PC-3 (cell line): Measurements from ENCODE around the gene OR5B21. TPM values are rescaled to one million over a fixed set of nuclear protein-coding genes. Genes with fewer than 3 reads are reported as not detected.

Experiments used
- ATAC-seq: fragments of 200-7000 bp; cut with Tn5 transposase; 2 replicates; pipeline ENCODE4 v1.9.1; 2020; ENCODE audit warnings: mild to moderate bottlenecking, moderate library complexity
- BruUV-seq: library from RNA; stranded (reverse); fragments of 400-500 nt; replicated peaks from 2 replicates; lab custom pipeline; 2021; lab: Mats Ljungman, UMichigan
- CTCF ChIA-PET: fragments of 300-600 bp; sonication (Branson Sonifier 250); formaldehyde crosslinking; loops from one replicate; lab custom pipeline; 2022; ENCODE audit warnings: antibody characterized with exemption; lab: Charles Lee
- POLR2A ChIA-PET: fragments of 300-600 bp; sonication (Branson Sonifier 250); formaldehyde crosslinking; loops from one replicate; lab custom pipeline; 2022; ENCODE audit warnings: antibody characterized with exemption; ENCODE audit not compliant: unreplicated experiment; lab: Charles Lee
- DNase-seq: peaks from one replicate; pipeline ENCODE4 v3.0.0-alpha.2; 2015
- H2AFZ ChIP-seq: fragments of 300-600 bp; sonication (generic); 2 replicates; pipeline ENCODE4 v1.6.0; 2016; ENCODE audit warnings: antibody characterized with exemption, low read length
- H3F3A ChIP-seq: fragments of 300-600 bp; sonication (generic); one replicate; pipeline ENCODE4 v1.6.0; 2017; ENCODE audit warnings: antibody characterized with exemption, low read length, control low read depth, mild to moderate bottlenecking; ENCODE audit not compliant: unreplicated experiment
- H3K27ac ChIP-seq: fragments of 300-600 bp; sonication (generic); 2 replicates; pipeline ENCODE4 v1.5.1; 2016; ENCODE audit warnings: mild to moderate bottlenecking, low read length
- H3K27me3 ChIP-seq: fragments of 300-600 bp; sonication (generic); 2 replicates; pipeline ENCODE4 v1.6.1; 2016; ENCODE audit warnings: low read length, mixed read lengths
- H3K36me3 ChIP-seq: fragments of 300-600 bp; sonication (generic); 2 replicates; pipeline ENCODE4 v1.6.1; 2016; ENCODE audit warnings: low read depth, mixed run types, low read length, mixed read lengths
- H3K4me1 ChIP-seq: fragments of 300-600 bp; sonication (generic); 2 replicates; pipeline ENCODE4 v1.5.1; 2016; ENCODE audit warnings: low read length; ENCODE audit not compliant: insufficient read depth
- H3K4me2 ChIP-seq: fragments of 300-600 bp; sonication (generic); 2 replicates; pipeline ENCODE4 v1.6.0; 2016; ENCODE audit warnings: low read length
- H3K4me3 ChIP-seq: fragments of 300-600 bp; sonication (generic); 2 replicates; pipeline ENCODE4 v1.5.1; 2016; ENCODE audit warnings: mild to moderate bottlenecking, low read length, mixed read lengths
- H3K79me2 ChIP-seq: fragments of 300-600 bp; sonication (generic); 2 replicates; pipeline ENCODE4 v1.6.1; 2017; ENCODE audit warnings: low read length, mixed read lengths
- H3K9ac ChIP-seq: fragments of 300-600 bp; sonication (generic); 2 replicates; pipeline ENCODE4 v1.6.0; 2016; ENCODE audit warnings: mild to moderate bottlenecking, low read length
- H3K9me2 ChIP-seq: fragments of 300-600 bp; sonication (generic); replicated peaks from 2 replicates; pipeline ENCODE4 v1.6.1; 2016; ENCODE audit warnings: mixed run types, low read length, mixed read lengths
- H3K9me3 ChIP-seq: fragments of 300-600 bp; sonication (generic); 2 replicates; pipeline ENCODE4 v1.6.1; 2016; ENCODE audit warnings: low read length, mixed read lengths
- H4K20me1 ChIP-seq: fragments of 300-600 bp; sonication (generic); 2 replicates; pipeline ENCODE4 v1.6.1; 2016; ENCODE audit warnings: low read length, mixed read lengths
- CTCF ChIP-seq: fragments of 300-600 bp; sonication (generic); conservative IDR thresholded peaks from 2 replicates; pipeline ENCODE4 v1.5.1; 2017; ENCODE audit warnings: antibody characterized with exemption, low read depth, mild to moderate bottlenecking, low read length
- EZH2 ChIP-seq: fragments of 300-600 bp; sonication (generic); IDR thresholded peaks from one replicate; pipeline ENCODE4 v1.6.1; 2017; ENCODE audit warnings: antibody characterized with exemption, mild to moderate bottlenecking, low read length; ENCODE audit not compliant: unreplicated experiment
- EZH2phosphoT487 ChIP-seq: fragments of 300-600 bp; sonication (generic); IDR thresholded peaks from 2 replicates; pipeline ENCODE4 v1.6.1; 2018; ENCODE audit warnings: mild to moderate bottlenecking, antibody characterized with exemption, low read length, borderline replicate concordance
- intact Hi-C: fragments of 100-400 bp; cut with micrococcal nuclease; formaldehyde crosslinking; loops from 2 replicates; pipeline ENCODE4 v1.9.0; 2023
- total RNA-seq: library from RNA; depleted of rRNA; stranded (reverse); fragments of >200 nt; gene quantifications from 2 replicates; pipeline ENCODE4 v1.2.3, GENCODE V29; 2014

Gene OR5B21
- total RNA-seq, 1 experiment from 2014 or later: not detected

- H3K9me2 ChIP-seq: no peaks in the 10 kb centered on the region
- no peak overlapping the region for H3K4me3 ChIP-seq
- H3K4me1 ChIP-seq: peaks cover 7% of the 10 kb centered on the region; the same call in 1 of the 2 replicates
- no peaks in the 10 kb centered on the region for H3K9me3 ChIP-seq
- TF ChIP-seq EZH2 (no peak), CTCF (no peak), EZH2phosphoT487 (no peak)
- intact Hi-C loops: loop anchor here (5.0 to 10.0 kb wide), 4 partner anchors 227 to 749 kb away; partner anchors contain the start of gene CTNND1
- H3K27ac ChIP-seq: no peak overlapping the region
- no peak overlapping the region for H2AFZ ChIP-seq
- no peaks in the 10 kb centered on the region for H3F3A ChIP-seq
- H3K4me2 ChIP-seq: no peak overlapping the region
- no peak overlapping the region for H3K9ac ChIP-seq
- no peaks in the 10 kb centered on the region for H3K79me2 ChIP-seq
- ATAC-seq: no peak
- no TSS peak for BruUV-seq
- POLR2A ChIA-PET: no interaction called here
- H4K20me1 ChIP-seq: no peaks in the 10 kb centered on the region
- H3K27me3 ChIP-seq: no peaks in the 10 kb centered on the region
- CTCF ChIA-PET: no interaction called here
- DNase-seq: no peak
- H3K36me3 ChIP-seq: no peaks in the 10 kb centered on the region
These were observed 3.7 kb upstream of the OR5B21 start for GRCh38 chr11:58511636-58512035.

GRCh38 chr11:58509748-58510147 is 1.8 kb upstream of the OR5B21 start:
- Histone ChIP-seq H3K27ac (no peak overlapping the region), H3K4me1 (peaks cover 7% of the 10 kb centered on the region; the same call in 1 of the 2 replicates), H3K9me3 (no peaks in the 10 kb centered on the region), H3F3A (no peaks in the 10 kb centered on the region), H3K36me3 (no peaks in the 10 kb centered on the region), H2AFZ (no peak overlapping the region), H3K4me2 (no peak overlapping the region), H4K20me1 (no peaks in the 10 kb centered on the region), H3K4me3 (no peak overlapping the region), H3K27me3 (no peaks in the 10 kb centered on the region), H3K79me2 (no peaks in the 10 kb centered on the region), H3K9me2 (no peaks in the 10 kb centered on the region), H3K9ac (no peak overlapping the region)
- intact Hi-C loops: loop anchor here (5.0 to 10.0 kb wide), 4 partner anchors 225 to 747 kb away; partner anchors contain the start of gene CTNND1
- ChIA-PET POLR2A (no interaction called here), CTCF (no interaction called here)
- DNase-seq (no peak), ATAC-seq (no peak)
- TF ChIP-seq CTCF (no peak), EZH2phosphoT487 (no peak), EZH2 (no peak)
- no TSS peak for BruUV-seq

GRCh38 chr11:58508814-58509213 is 909 bp upstream of the OR5B21 start:
- ChIA-PET CTCF (no interaction called here), POLR2A (no interaction called here)
- Histone ChIP-seq H3K27me3 (no peaks in the 10 kb centered on the region), H3K4me1 (peaks cover 7% of the 10 kb centered on the region; the same call in 1 of the 2 replicates), H4K20me1 (no peaks in the 10 kb centered on the region), H3K9me3 (no peaks in the 10 kb centered on the region), H3F3A (no peaks in the 10 kb centered on the region), H2AFZ (no peak overlapping the region), H3K27ac (no peak overlapping the region), H3K9ac (no peak overlapping the region), H3K9me2 (no peaks in the 10 kb centered on the region), H3K36me3 (no peaks in the 10 kb centered on the region), H3K79me2 (no peaks in the 10 kb centered on the region), H3K4me2 (no peak overlapping the region), H3K4me3 (no peak overlapping the region)
- no peak for ATAC-seq
- BruUV-seq: no TSS peak
- no peak for DNase-seq
- intact Hi-C loops: no loop called here
- TF ChIP-seq EZH2 (no peak), CTCF (no peak), EZH2phosphoT487 (no peak)
